ENCODE measurements around the gene GALT. TPM values are rescaled to one million over a fixed set of nuclear protein-coding genes. Genes with fewer than 3 reads are reported as not detected.

The GALT gene
- total and polyA plus RNA-seq, 2 of the 4 experiments (the other 2 are of a cell fraction), result 15.8 to 34.6 TPM

DNA sequence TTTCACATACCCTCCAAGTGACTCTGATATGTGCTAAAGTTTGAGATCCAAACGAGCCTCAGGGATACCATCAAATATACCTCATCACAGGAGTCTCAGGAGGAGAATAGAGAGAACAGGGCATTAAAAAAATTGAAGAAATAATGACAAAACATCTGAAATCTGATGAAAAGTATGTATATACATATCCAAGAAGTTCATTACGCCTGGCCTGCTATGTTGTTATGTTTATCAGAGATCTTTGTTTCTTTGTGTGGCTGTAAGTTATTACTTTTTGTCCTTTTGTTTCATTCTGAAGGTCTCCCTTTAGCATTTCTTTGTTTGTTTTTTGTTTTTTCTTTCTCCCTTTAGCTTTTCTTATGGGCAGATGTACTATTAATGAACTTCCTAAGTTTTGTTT lies 47.1 kb downstream of the GALT start:
- Histone ChIP-seq H3K27me3 (ENCODE audit: control insufficient read depth, insufficient read depth, low read length) (no peaks in the 10 kb centered on the region; the same call in 1 of the 2 replicates), H2AK5ac (ENCODE audit: low read depth, low read length) (no peak overlapping the region), H4K20me1 (ENCODE audit: insufficient read depth, low read length) (no peaks in the 10 kb centered on the region), H3K36me3 (ENCODE audit: control insufficient read depth, insufficient read depth, low read length) (no peaks in the 10 kb centered on the region), H4K5ac (ENCODE audit: low read depth, low read length) (no peak overlapping the region), H4K91ac (ENCODE audit: insufficient read depth, low read depth, low read length) (no peak overlapping the region), H2BK15ac (ENCODE audit: low read depth, low read length) (no peak overlapping the region), H3K4ac (ENCODE audit: low read depth, low read length) (no peak overlapping the region), H3K23ac (ENCODE audit: low read depth, low read length) (no peak overlapping the region), H2AFZ (replicated peaks; ENCODE audit: low read length, poor library complexity) (no peak overlapping the region), H3K9ac (ENCODE audit: low read depth, low read length) (no peak overlapping the region), H3K18ac (ENCODE audit: low read depth, low read length) (no peak overlapping the region), H2BK20ac (ENCODE audit: low read depth, low read length) (no peak overlapping the region), H3K79me1 (ENCODE audit: low read depth in 1 of 2, low read length in 2 of 2) (no peaks in the 10 kb centered on the region), H2BK120ac (ENCODE audit: low read depth, low read length) (no peak overlapping the region), H3K4me2 (ENCODE audit: low read depth, low read length) (no peak overlapping the region), H2AK9ac (replicated peaks; ENCODE audit: low read depth, low read length, poor library complexity) (no peak overlapping the region), H3K4me3 (ENCODE audit: insufficient read depth, low read depth, low read length) (no peak overlapping the region), H3K9me3 (ENCODE audit: control insufficient read depth, insufficient read depth, low read length) (no peaks in the 10 kb centered on the region), H3K56ac (ENCODE audit: extremely low read depth, insufficient read depth, low read length) (no peak overlapping the region), H3K9me1 (ENCODE audit: insufficient read depth, low read length) (0 out of 2 replicates have a peak, but pooled peaks cover 4% of the 10 kb centered on the region), H2BK5ac (ENCODE audit: low read depth, low read length, poor library complexity, severe bottlenecking) (no peak overlapping the region), H3K14ac (replicated peaks; ENCODE audit: low read depth, low read length) (no peak overlapping the region), H4K8ac (ENCODE audit: low read depth in 2 of 2, low read length in 2 of 2) (no peak overlapping the region), H3K4me1 (ENCODE audit: control insufficient read depth, insufficient read depth, low read length) (no peaks in the 10 kb centered on the region), H3K27ac (ENCODE audit: insufficient read depth, low read length) (no peak overlapping the region)
- no CpG with 5 or more reads among the region's 2 CpGs for WGBS, 2 experiments (ENCODE audit: extremely low coverage in 2 of 2, insufficient read length in 1 of 2)
- ATAC-seq (ENCODE audit: low read depth), result no peak
- no TSS peak for BruUV-seq (replicated peaks)
- in situ Hi-C loops (cut with MboI; ENCODE audit: low sequenced_read_pairs) (no loop called here), intact Hi-C loops (cut with micrococcal nuclease) (no loop called here), dilution Hi-C loops (cut with HindIII; ENCODE audit: low sequenced_read_pairs, unreplicated experiment) (no loop called here)
- ChIA-PET POLR2A (ENCODE audit: unreplicated experiment) (interaction anchor here (0.6 kb wide), 1 partner anchor 16 kb away, joined by 14 read pairs; no protein-coding TSS in a partner anchor), CTCF (interaction anchor here (1.1 kb wide), 1 partner anchor 9 kb away, joined by 5 read pairs; no protein-coding TSS in a partner anchor)
- no peak for DNase-seq
- TF ChIP-seq RFX5 (IDR thresholded peaks at IDR 0.05; ENCODE audit: low read depth, low read length), result no peak
- no peak for TF ChIP-seq ELK1 (IDR thresholded peaks at IDR 0.05; ENCODE audit: borderline replicate concordance, low read depth, low read length)
- TF ChIP-seq FOS (IDR thresholded peaks at IDR 0.05; ENCODE audit: low read depth, low read length), result no peak
- no peak for TF ChIP-seq USF2 (IDR thresholded peaks at IDR 0.05; ENCODE audit: low read depth, low read length)
- no peak for TF ChIP-seq NFE2L2 (IDR thresholded peaks at IDR 0.05; ENCODE audit: low read depth, low read length)
- TF ChIP-seq MAFK (IDR thresholded peaks at IDR 0.05; ENCODE audit: low read depth, low read length), result no peak
- no peak for TF ChIP-seq POLR2A (IDR thresholded peaks at IDR 0.05; ENCODE audit: low read depth, low read length)
